T-helper 2 cell treated with Interferon-gamma antibody and Interleukin-4, amounts not matched to agents 5 μg/mL and 100 μg/mL, for 36 hours (primary cell): ENCODE data around the gene MROH2A.

Source experiments
- DNase-seq: peaks from one replicate; pipeline ENCODE4 v3.0.0; 2021; ENCODE audit warnings: low spot score
- H3K27ac Mint-ChIP-seq: one replicate; pipeline ENCODE4 v1.8.0; 2021; ENCODE audit warnings: mild to moderate bottlenecking, mixed read lengths
- H3K27me3 Mint-ChIP-seq: one replicate; pipeline ENCODE4 v1.8.0; 2021; ENCODE audit warnings: low read depth, mixed read lengths
- H3K36me3 Mint-ChIP-seq: one replicate; pipeline ENCODE4 v1.8.0; 2021; ENCODE audit warnings: low read depth, mixed read lengths
- H3K4me1 Mint-ChIP-seq: one replicate; pipeline ENCODE4 v1.8.0; 2021; ENCODE audit warnings: low read depth, mixed read lengths
- H3K4me3 Mint-ChIP-seq: one replicate; pipeline ENCODE4 v1.8.0; 2022; ENCODE audit warnings: mild to moderate bottlenecking, moderate library complexity, mixed read lengths
- H3K9me3 Mint-ChIP-seq: one replicate; pipeline ENCODE4 v1.8.0; 2021; ENCODE audit warnings: mixed read lengths

The MROH2A gene

GRCh38 chr2:233823731-233824121 lies 45.6 kb downstream of the MROH2A start:
- Mint-ChIP-seq H3K27me3 (peaks cover 12% of the 10 kb centered on the region), H3K9me3 (no peaks in the 10 kb centered on the region), H3K4me1 (no peaks in the 10 kb centered on the region), H3K27ac (no peak overlapping the region), H3K4me3 (no peak overlapping the region), H3K36me3 (no peaks in the 10 kb centered on the region)
- no peak for DNase-seq

- Mint-ChIP-seq H3K9me3 (no peaks in the 10 kb centered on the region), H3K27me3 (peaks cover 12% of the 10 kb centered on the region), H3K27ac (no peak overlapping the region), H3K4me1 (no peaks in the 10 kb centered on the region), H3K4me3 (no peak overlapping the region), H3K36me3 (no peaks in the 10 kb centered on the region)
- DNase-seq, result no peak
These were observed 46.2 kb downstream of the MROH2A start for GRCh38 chr2:233824373-233824772.

GRCh38 chr2:233828546-233829192 lies 50.5 kb downstream of the MROH2A start:
- Mint-ChIP-seq H3K4me3 (no peak overlapping the region), H3K27ac (no peak overlapping the region), H3K4me1 (no peaks in the 10 kb centered on the region), H3K36me3 (peaks cover 4% of the 10 kb centered on the region), H3K9me3 (no peaks in the 10 kb centered on the region), H3K27me3 (peaks cover 12% of the 10 kb centered on the region)
- DNase-seq, result no peak

GRCh38 chr2:233829193-233830110 lies 51.3 kb downstream of the MROH2A start:
- peaks cover 8% of the 10 kb centered on the region for H3K36me3 Mint-ChIP-seq
- no peak for DNase-seq
- H3K27ac Mint-ChIP-seq, result no peak overlapping the region
- H3K27me3 Mint-ChIP-seq, result peaks cover 12% of the 10 kb centered on the region
- no peaks in the 10 kb centered on the region for H3K4me1 Mint-ChIP-seq
- no peaks in the 10 kb centered on the region for H3K9me3 Mint-ChIP-seq
- no peak overlapping the region for H3K4me3 Mint-ChIP-seq

- Mint-ChIP-seq H3K9me3 (no peaks in the 10 kb centered on the region), H3K4me3 (no peak overlapping the region), H3K36me3 (peaks cover 16% of the 10 kb centered on the region), H3K27ac (no peak overlapping the region), H3K4me1 (peaks cover 2% of the 10 kb centered on the region), H3K27me3 (peaks cover 11% of the 10 kb centered on the region)
- DNase-seq, result no peak
These were observed 52.1 kb downstream of the MROH2A start for GRCh38 chr2:233830111-233830802.

- H3K4me1 Mint-ChIP-seq, result peaks cover 2% of the 10 kb centered on the region
- peaks cover 25% of the 10 kb centered on the region for H3K36me3 Mint-ChIP-seq
- no peak overlapping the region for H3K4me3 Mint-ChIP-seq
- no peak overlapping the region for H3K27ac Mint-ChIP-seq
- no peaks in the 10 kb centered on the region for H3K9me3 Mint-ChIP-seq
- peaks cover 5% of the 10 kb centered on the region for H3K27me3 Mint-ChIP-seq
- DNase-seq, result no peak
These were observed 53.0 kb downstream of the MROH2A start for GRCh38 chr2:233831011-233831721.

- H3K9me3 Mint-ChIP-seq, result no peaks in the 10 kb centered on the region
- H3K4me3 Mint-ChIP-seq, result no peak overlapping the region
- peaks cover 31% of the 10 kb centered on the region for H3K36me3 Mint-ChIP-seq
- H3K4me1 Mint-ChIP-seq, result peaks cover 2% of the 10 kb centered on the region
- H3K27me3 Mint-ChIP-seq, result no peaks in the 10 kb centered on the region
- no peak overlapping the region for H3K27ac Mint-ChIP-seq
- DNase-seq, result no peak
These were observed 53.7 kb downstream of the MROH2A start for GRCh38 chr2:233831861-233832260.

GRCh38 chr2:233832414-233832813 lies 54.3 kb downstream of the MROH2A start:
- no peak for DNase-seq

GRCh38 chr2:233832869-233833311 lies 54.8 kb downstream of the MROH2A start:
- no peak for DNase-seq
- Mint-ChIP-seq H3K27ac (no peak overlapping the region), H3K4me1 (peaks cover 6% of the 10 kb centered on the region), H3K27me3 (no peaks in the 10 kb centered on the region), H3K36me3 (peaks cover 40% of the 10 kb centered on the region), H3K4me3 (no peak overlapping the region), H3K9me3 (no peaks in the 10 kb centered on the region)

More at GRCh38 chr2:233832414-233832813, 54.3 kb downstream of the MROH2A start:
- no peak overlapping the region for H3K27ac Mint-ChIP-seq
- H3K9me3 Mint-ChIP-seq, result no peaks in the 10 kb centered on the region
- peaks cover 35% of the 10 kb centered on the region for H3K36me3 Mint-ChIP-seq
- H3K4me1 Mint-ChIP-seq, result peaks cover 4% of the 10 kb centered on the region
- H3K4me3 Mint-ChIP-seq, result no peak overlapping the region
- no peaks in the 10 kb centered on the region for H3K27me3 Mint-ChIP-seq

GRCh38 chr2:233833345-233833744 lies 55.2 kb downstream of the MROH2A start:
- Mint-ChIP-seq H3K36me3 (peaks cover 44% of the 10 kb centered on the region), H3K27me3 (no peaks in the 10 kb centered on the region), H3K4me3 (no peak overlapping the region), H3K9me3 (no peaks in the 10 kb centered on the region), H3K4me1 (peaks cover 9% of the 10 kb centered on the region), H3K27ac (no peak overlapping the region)
- no peak for DNase-seq

GRCh38 chr2:233835230-233836186 lies 57.4 kb downstream of the MROH2A start:
- no peak for DNase-seq
- H3K4me1 Mint-ChIP-seq, result peaks cover 23% of the 10 kb centered on the region
- H3K27ac Mint-ChIP-seq, result no peak overlapping the region
- H3K27me3 Mint-ChIP-seq, result no peaks in the 10 kb centered on the region
- H3K36me3 Mint-ChIP-seq, result peaks cover 65% of the 10 kb centered on the region
- H3K4me3 Mint-ChIP-seq, result no peak overlapping the region
- H3K9me3 Mint-ChIP-seq, result no peaks in the 10 kb centered on the region

- no peak overlapping the region for H3K27ac Mint-ChIP-seq
- H3K36me3 Mint-ChIP-seq, result peaks cover 73% of the 10 kb centered on the region
- no peaks in the 10 kb centered on the region for H3K27me3 Mint-ChIP-seq
- H3K9me3 Mint-ChIP-seq, result no peaks in the 10 kb centered on the region
- DNase-seq, result no peak
- peaks cover 28% of the 10 kb centered on the region for H3K4me1 Mint-ChIP-seq
- no peak overlapping the region for H3K4me3 Mint-ChIP-seq
These were observed 58.2 kb downstream of the MROH2A start for GRCh38 chr2:233836359-233836758.
